ENCODE measurements around the gene HDAC6.

HDAC6 gene

GRCh38 chrX:48776818-48777439, 24.9 kb upstream of the HDAC6 start:
- Histone ChIP-seq H3K79me2 (no peaks in the 10 kb centered on the region), H3K9me3 (ENCODE audit: control insufficient read depth, low read length) (no peaks in the 10 kb centered on the region), H3K27ac (no peak overlapping the region), H3K9ac (no peak overlapping the region), H3K4me2 (ENCODE audit: low read length) (no peak overlapping the region), H3K4me3 (ENCODE audit: low read depth, low read length) (no peak overlapping the region), H3K36me3 (ENCODE audit: control insufficient read depth, insufficient read depth, low read length) (no peaks in the 10 kb centered on the region), H3K27me3 (ENCODE audit: control insufficient read depth, insufficient read depth, low read length) (no peaks in the 10 kb centered on the region), H3K4me1 (no peaks in the 10 kb centered on the region), H2AFZ (no peak overlapping the region)
- no peak for TF ChIP-seq CTCF (IDR thresholded peaks at IDR 0.05)

- H3K9ac ChIP-seq, result no peak overlapping the region
- no peaks in the 10 kb centered on the region for H3K9me3 ChIP-seq (ENCODE audit: control insufficient read depth, low read length)
- no peaks in the 10 kb centered on the region for H3K4me1 ChIP-seq
- no peak for TF ChIP-seq CTCF (IDR thresholded peaks at IDR 0.05)
- no peak overlapping the region for H2AFZ ChIP-seq
- no peak overlapping the region for H3K4me2 ChIP-seq (ENCODE audit: low read length)
- H3K79me2 ChIP-seq, result no peaks in the 10 kb centered on the region
- no peak overlapping the region for H3K4me3 ChIP-seq (ENCODE audit: low read depth, low read length)
- H3K36me3 ChIP-seq (ENCODE audit: control insufficient read depth, insufficient read depth, low read length), result no peaks in the 10 kb centered on the region
- H3K27me3 ChIP-seq (ENCODE audit: control insufficient read depth, insufficient read depth, low read length), result no peaks in the 10 kb centered on the region
- no peak overlapping the region for H3K27ac ChIP-seq
These were observed 22.5 kb upstream of the HDAC6 start for GRCh38 chrX:48779399-48779798.

GRCh38 chrX:48781705-48782104, 20.2 kb upstream of the HDAC6 start:
- Histone ChIP-seq H3K4me3 (ENCODE audit: low read depth, low read length) (no peak overlapping the region), H3K36me3 (ENCODE audit: control insufficient read depth, insufficient read depth, low read length) (no peaks in the 10 kb centered on the region), H3K4me2 (ENCODE audit: low read length) (no peak overlapping the region), H3K9me3 (ENCODE audit: control insufficient read depth, low read length) (no peaks in the 10 kb centered on the region), H3K27ac (no peak overlapping the region), H3K4me1 (no peaks in the 10 kb centered on the region), H3K79me2 (no peaks in the 10 kb centered on the region), H3K9ac (no peak overlapping the region), H3K27me3 (ENCODE audit: control insufficient read depth, insufficient read depth, low read length) (no peaks in the 10 kb centered on the region), H2AFZ (no peak overlapping the region)
- no peak for TF ChIP-seq CTCF (IDR thresholded peaks at IDR 0.05)

- H3K4me1 ChIP-seq, result no peaks in the 10 kb centered on the region
- H3K4me2 ChIP-seq (ENCODE audit: low read length), result no peak overlapping the region
- no peak for TF ChIP-seq CTCF (IDR thresholded peaks at IDR 0.05)
- no peak overlapping the region for H3K4me3 ChIP-seq (ENCODE audit: low read depth, low read length)
- no peaks in the 10 kb centered on the region for H3K27me3 ChIP-seq (ENCODE audit: control insufficient read depth, insufficient read depth, low read length)
- no peaks in the 10 kb centered on the region for H3K79me2 ChIP-seq
- no peak overlapping the region for H3K27ac ChIP-seq
- no peak overlapping the region for H2AFZ ChIP-seq
- H3K9me3 ChIP-seq (ENCODE audit: control insufficient read depth, low read length), result no peaks in the 10 kb centered on the region
- H3K36me3 ChIP-seq (ENCODE audit: control insufficient read depth, insufficient read depth, low read length), result no peaks in the 10 kb centered on the region
- no peak overlapping the region for H3K9ac ChIP-seq
These were observed 19.7 kb upstream of the HDAC6 start for GRCh38 chrX:48782216-48782615.

- TF ChIP-seq CTCF (IDR thresholded peaks at IDR 0.05), result no peak
- Histone ChIP-seq H3K36me3 (ENCODE audit: control insufficient read depth, insufficient read depth, low read length) (no peaks in the 10 kb centered on the region), H3K27me3 (ENCODE audit: control insufficient read depth, insufficient read depth, low read length) (no peaks in the 10 kb centered on the region), H3K9ac (no peak overlapping the region), H3K9me3 (ENCODE audit: control insufficient read depth, low read length) (no peaks in the 10 kb centered on the region), H3K27ac (no peak overlapping the region), H3K4me2 (ENCODE audit: low read length) (no peak overlapping the region), H2AFZ (no peak overlapping the region), H3K4me3 (ENCODE audit: low read depth, low read length) (no peak overlapping the region), H3K4me1 (no peaks in the 10 kb centered on the region), H3K79me2 (no peaks in the 10 kb centered on the region)
These were observed 19.1 kb upstream of the HDAC6 start for GRCh38 chrX:48782795-48783194.
